ENCODE measurements around the gene PCDH15.

Gene PCDH15

GRCh38 chr10:53903756-53904155 lies 897.3 kb downstream of the PCDH15 start:
- Histone ChIP-seq H4K20me1 (ENCODE audit: insufficient read depth, low read length) (no peaks in the 10 kb centered on the region), H3K79me2 (ENCODE audit: low read length) (no peaks in the 10 kb centered on the region), H3K27me3 (replicated peaks; ENCODE audit: insufficient read depth, low read length) (no peaks in the 10 kb centered on the region), H3K4me1 (ENCODE audit: low read length) (no peaks in the 10 kb centered on the region), H3K27ac (ENCODE audit: low read length) (no peak overlapping the region), H3F3A (ENCODE audit: insufficient read depth, low read length) (no peaks in the 10 kb centered on the region), H3K9me2 (replicated peaks; ENCODE audit: insufficient read depth, low read length) (no peaks in the 10 kb centered on the region), H3K36me3 (replicated peaks; ENCODE audit: insufficient read depth, low read length) (no peaks in the 10 kb centered on the region), H2AFZ (ENCODE audit: low read length) (no peak overlapping the region), H3K4me3 (ENCODE audit: low read length) (no peak overlapping the region), H3K9ac (ENCODE audit: low read length) (no peak overlapping the region), H3K9me3 (replicated peaks; ENCODE audit: insufficient read depth, low read length) (no peaks in the 10 kb centered on the region), H3K4me2 (ENCODE audit: low read depth, low read length) (no peak overlapping the region)
- TF ChIP-seq EZH2 (optimal IDR thresholded peaks at IDR 0.05; ENCODE audit: low read depth, low read length) (no peak), EZH2phosphoT487 (IDR thresholded peaks at IDR 0.05; ENCODE audit: low read length) (no peak), CTCF (IDR thresholded peaks at IDR 0.05; ENCODE audit: low read length) (no peak)
- DNase-seq: no peak

GRCh38 chr10:53899463-53900160 lies 901.4 kb downstream of the PCDH15 start:
- DNase-seq: no peak

GRCh38 chr10:53898532-53898931 lies 902.5 kb downstream of the PCDH15 start:
- Histone ChIP-seq H3K4me3 (ENCODE audit: low read length) (no peak overlapping the region), H2AFZ (ENCODE audit: low read length) (no peak overlapping the region), H3K36me3 (replicated peaks; ENCODE audit: insufficient read depth, low read length) (no peaks in the 10 kb centered on the region), H3F3A (ENCODE audit: insufficient read depth, low read length) (no peaks in the 10 kb centered on the region), H3K9ac (ENCODE audit: low read length) (no peak overlapping the region), H3K79me2 (ENCODE audit: low read length) (no peaks in the 10 kb centered on the region), H4K20me1 (ENCODE audit: insufficient read depth, low read length) (no peaks in the 10 kb centered on the region), H3K27ac (ENCODE audit: low read length) (no peak overlapping the region), H3K9me3 (replicated peaks; ENCODE audit: insufficient read depth, low read length) (no peaks in the 10 kb centered on the region), H3K4me2 (ENCODE audit: low read depth, low read length) (no peak overlapping the region), H3K27me3 (replicated peaks; ENCODE audit: insufficient read depth, low read length) (no peaks in the 10 kb centered on the region), H3K4me1 (ENCODE audit: low read length) (no peaks in the 10 kb centered on the region), H3K9me2 (replicated peaks; ENCODE audit: insufficient read depth, low read length) (no peaks in the 10 kb centered on the region)
- TF ChIP-seq CTCF (IDR thresholded peaks at IDR 0.05; ENCODE audit: low read length): no peak
- TF ChIP-seq EZH2 (optimal IDR thresholded peaks at IDR 0.05; ENCODE audit: low read depth, low read length): no peak
- TF ChIP-seq EZH2phosphoT487 (IDR thresholded peaks at IDR 0.05; ENCODE audit: low read length): no peak
- no peak for DNase-seq

More at GRCh38 chr10:53899463-53900160, 901.4 kb downstream of the PCDH15 start:
- Histone ChIP-seq H3K79me2 (ENCODE audit: low read length) (no peaks in the 10 kb centered on the region), H3K27ac (ENCODE audit: low read length) (no peak overlapping the region), H3K9me3 (replicated peaks; ENCODE audit: insufficient read depth, low read length) (no peaks in the 10 kb centered on the region), H3K9ac (ENCODE audit: low read length) (no peak overlapping the region), H4K20me1 (ENCODE audit: insufficient read depth, low read length) (no peaks in the 10 kb centered on the region), H3K27me3 (replicated peaks; ENCODE audit: insufficient read depth, low read length) (no peaks in the 10 kb centered on the region), H2AFZ (ENCODE audit: low read length) (no peak overlapping the region), H3K9me2 (replicated peaks; ENCODE audit: insufficient read depth, low read length) (no peaks in the 10 kb centered on the region), H3F3A (ENCODE audit: insufficient read depth, low read length) (no peaks in the 10 kb centered on the region), H3K4me3 (ENCODE audit: low read length) (no peak overlapping the region), H3K4me1 (ENCODE audit: low read length) (no peaks in the 10 kb centered on the region), H3K36me3 (replicated peaks; ENCODE audit: insufficient read depth, low read length) (no peaks in the 10 kb centered on the region), H3K4me2 (ENCODE audit: low read depth, low read length) (no peak overlapping the region)
- no peak for TF ChIP-seq EZH2 (optimal IDR thresholded peaks at IDR 0.05; ENCODE audit: low read depth, low read length)
- TF ChIP-seq CTCF (IDR thresholded peaks at IDR 0.05; ENCODE audit: low read length): no peak
- no peak for TF ChIP-seq EZH2phosphoT487 (IDR thresholded peaks at IDR 0.05; ENCODE audit: low read length)

All from MM.1S (cell line).